GM12878 (cell line): ENCODE results near the gene TSHB. TPM values are rescaled to one million over a fixed set of nuclear protein-coding genes. Genes with fewer than 3 reads are reported as not detected.
A peak's percentile ranks its signal among the peaks of the same experiment; 100 is the strongest.

Experiments
- BMI1 ChIP-seq: fragments of 450-650 bp; IDR thresholded peaks from 2 replicates; pipeline ENCODE4 v1.6.1; 2016; ENCODE audit warnings: mild to moderate bottlenecking, moderate library complexity, borderline replicate concordance
- CBX5 ChIP-seq: sonication (generic); IDR thresholded peaks from 2 replicates; pipeline ENCODE4 v1.6.1; 2016; ENCODE audit warnings: low read depth, moderate library complexity, mild to moderate bottlenecking, inconsistent platforms
- FOXM1 ChIP-seq: IDR thresholded peaks from 2 replicates; pipeline ENCODE4 v1.6.1; 2012; ENCODE audit warnings: low read depth, mild to moderate bottlenecking, inconsistent platforms, low read length, moderate library complexity
- GATAD2B ChIP-seq: fragments of 450-650 bp; conservative IDR thresholded peaks from 2 replicates; pipeline ENCODE4 v1.6.1; 2017; ENCODE audit warnings: low read depth, mild to moderate bottlenecking, moderate library complexity
- IKZF1 ChIP-seq: fragments of 450-650 bp; conservative IDR thresholded peaks from 2 replicates; pipeline ENCODE4 v1.6.1; 2017; ENCODE audit warnings: antibody characterized with exemption, mild to moderate bottlenecking
- IKZF2 ChIP-seq, 2 experiments: fragments of 450-650 bp; IDR thresholded peaks; 2 replicates each; pipeline ENCODE4 v1.6.1; 2017; ENCODE audit warnings: mild to moderate bottlenecking in 2 of 2, moderate library complexity in 2 of 2
- MTA2 ChIP-seq: fragments of 450-650 bp; IDR thresholded peaks from 2 replicates; pipeline ENCODE4 v1.6.1; 2016; ENCODE audit warnings: low read depth, mild to moderate bottlenecking, moderate library complexity
- POLR2A ChIP-seq: IDR thresholded peaks from 2 replicates; pipeline ENCODE4 v1.6.1; 2011; ENCODE audit warnings: low read depth, mild to moderate bottlenecking, low read length
- RBBP5 ChIP-seq: fragments of 200-600 bp; sonication (generic); conservative IDR thresholded peaks from 2 replicates; pipeline ENCODE4 v1.6.1; 2016
- SRF ChIP-seq, 2 experiments: IDR thresholded peaks; 2 replicates each; pipeline ENCODE4 v1.6.1; 2011; ENCODE audit warnings: low read depth in 2 of 2, low read length in 2 of 2, mild to moderate bottlenecking in 1 of 2, moderate library complexity in 1 of 2
- ZNF274 ChIP-seq: IDR thresholded peaks from one replicate; pipeline ENCODE4 v1.8.0; 2011; ENCODE audit not compliant: insufficient read length, insufficient read depth
- ZSCAN29 ChIP-seq: fragments of 450-650 bp; IDR thresholded peaks from 2 replicates; pipeline ENCODE4 v1.6.1; 2017; ENCODE audit warnings: mild to moderate bottlenecking, moderate library complexity
- polyA plus RNA-seq, 11 experiments: library from polyadenylated mRNA; depleted of rRNA in 4 of 11; unstranded in 6 of 11; stranded (reverse) in 5 of 11; fragments of >200 nt; fragmentation: Nextera tagmentation in 4 of 11; fragmentation: Illumina TruSeq in 1 of 11; extraction: Ambion mirVana in 4 of 11; extraction: Trizol in 1 of 11; gene quantifications; 1 replicate in 1 of 11; 2 replicates in 10 of 11; pipeline versions ENCODE4 v1.2.1 to v1.2.3, GENCODE V29; 2011 to 2016; ENCODE audit warnings: inconsistent platforms in 2 of 11, missing spikeins in 2 of 11, low read depth in 1 of 11
- total RNA-seq, 4 experiments: library from RNA; depleted of rRNA in 3 of 4; stranded (reverse); fragments of >200 nt in 3 of 4; fragmentation: Illumina TruSeq in 1 of 4; extraction: Trizol in 1 of 4; gene quantifications; 2 replicates each; pipeline versions ENCODE4 v1.2.1 to v1.2.3, GENCODE V29; 2013 to 2021
- TF ChIP-seq, protein P1 (sequence below): fragments of 450-650 bp; IDR thresholded peaks from 2 replicates; pipeline ENCODE4 v1.6.1; 2017; ENCODE audit warnings: antibody characterized with exemption, mild to moderate bottlenecking, moderate library complexity
- TF ChIP-seq, protein P2 (sequence below): IDR thresholded peaks from 2 replicates; pipeline ENCODE4 v1.6.1; 2012; ENCODE audit warnings: improper control_type of control experiment, low read depth, low read length; ENCODE audit not compliant: insufficient replicate concordance
- TF ChIP-seq, protein P3 (sequence below): IDR thresholded peaks from 2 replicates; pipeline ENCODE4 v1.6.1; 2011; ENCODE audit warnings: mild to moderate bottlenecking, low read depth, low read length, moderate library complexity; ENCODE audit not compliant: insufficient replicate concordance
- TF ChIP-seq, protein P4 (sequence below): IDR thresholded peaks from 2 replicates; pipeline ENCODE4 v1.6.1; 2012; ENCODE audit warnings: low read depth, low read length, improper control_type of control experiment
- TF ChIP-seq, protein P5 (sequence below): IDR thresholded peaks from 2 replicates; pipeline ENCODE4 v1.6.1; 2011; ENCODE audit warnings: borderline replicate concordance, low read depth, mild to moderate bottlenecking, moderate library complexity, low read length; ENCODE audit not compliant: insufficient read depth, poor library complexity, severe bottlenecking

The TSHB gene
- total and polyA plus RNA-seq, 10 of the 15 experiments (the other 5 are each of a cell fraction or from before 2014, with no cell fraction given): not detected

DNA sequence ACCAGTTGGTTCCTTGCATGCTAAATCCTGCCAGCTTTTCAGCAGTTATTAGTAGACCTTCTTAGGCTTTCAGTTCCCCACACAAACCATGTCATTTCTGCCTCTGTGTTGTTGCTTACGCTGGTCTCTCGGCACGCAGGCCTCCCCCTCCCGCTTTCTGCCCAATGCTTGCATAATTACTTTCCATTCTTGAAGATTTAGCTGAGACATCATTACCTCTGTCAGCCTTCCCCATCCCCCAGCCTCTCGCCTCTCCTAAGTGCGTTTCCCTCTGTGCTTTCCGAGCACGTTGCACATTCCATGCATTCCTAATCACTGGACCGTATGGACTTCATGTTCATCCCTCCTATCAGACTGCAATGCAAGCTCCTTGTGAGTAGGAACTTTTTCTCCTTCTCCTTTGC, 26.8 kb downstream of the TSHB start (continued):
- TF ChIP-seq, protein P1, sequence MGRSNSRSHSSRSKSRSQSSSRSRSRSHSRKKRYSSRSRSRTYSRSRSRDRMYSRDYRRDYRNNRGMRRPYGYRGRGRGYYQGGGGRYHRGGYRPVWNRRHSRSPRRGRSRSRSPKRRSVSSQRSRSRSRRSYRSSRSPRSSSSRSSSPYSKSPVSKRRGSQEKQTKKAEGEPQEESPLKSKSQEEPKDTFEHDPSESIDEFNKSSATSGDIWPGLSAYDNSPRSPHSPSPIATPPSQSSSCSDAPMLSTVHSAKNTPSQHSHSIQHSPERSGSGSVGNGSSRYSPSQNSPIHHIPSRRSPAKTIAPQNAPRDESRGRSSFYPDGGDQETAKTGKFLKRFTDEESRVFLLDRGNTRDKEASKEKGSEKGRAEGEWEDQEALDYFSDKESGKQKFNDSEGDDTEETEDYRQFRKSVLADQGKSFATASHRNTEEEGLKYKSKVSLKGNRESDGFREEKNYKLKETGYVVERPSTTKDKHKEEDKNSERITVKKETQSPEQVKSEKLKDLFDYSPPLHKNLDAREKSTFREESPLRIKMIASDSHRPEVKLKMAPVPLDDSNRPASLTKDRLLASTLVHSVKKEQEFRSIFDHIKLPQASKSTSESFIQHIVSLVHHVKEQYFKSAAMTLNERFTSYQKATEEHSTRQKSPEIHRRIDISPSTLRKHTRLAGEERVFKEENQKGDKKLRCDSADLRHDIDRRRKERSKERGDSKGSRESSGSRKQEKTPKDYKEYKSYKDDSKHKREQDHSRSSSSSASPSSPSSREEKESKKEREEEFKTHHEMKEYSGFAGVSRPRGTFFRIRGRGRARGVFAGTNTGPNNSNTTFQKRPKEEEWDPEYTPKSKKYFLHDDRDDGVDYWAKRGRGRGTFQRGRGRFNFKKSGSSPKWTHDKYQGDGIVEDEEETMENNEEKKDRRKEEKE: no peak
- TF ChIP-seq ZNF274 (no peak), MTA2 (peak; percentile 74; the same call in 1 of the 2 replicates), FOXM1 (no peak), ZSCAN29 (no peak), IKZF1 (peak; percentile 65), IKZF2 (IDR thresholded peaks at IDR 0.05) (peak; percentile 20 to 44; a peak in 2 of 4 replicates), RBBP5 (no peak), SRF (IDR thresholded peaks at IDR 0.05; ENCODE audit: low read depth in 2 of 2, low read length in 2 of 2) (no peak), POLR2A (no peak), GATAD2B (no peak), CBX5 (no peak), BMI1 (no peak)
- TF ChIP-seq, protein P2, sequence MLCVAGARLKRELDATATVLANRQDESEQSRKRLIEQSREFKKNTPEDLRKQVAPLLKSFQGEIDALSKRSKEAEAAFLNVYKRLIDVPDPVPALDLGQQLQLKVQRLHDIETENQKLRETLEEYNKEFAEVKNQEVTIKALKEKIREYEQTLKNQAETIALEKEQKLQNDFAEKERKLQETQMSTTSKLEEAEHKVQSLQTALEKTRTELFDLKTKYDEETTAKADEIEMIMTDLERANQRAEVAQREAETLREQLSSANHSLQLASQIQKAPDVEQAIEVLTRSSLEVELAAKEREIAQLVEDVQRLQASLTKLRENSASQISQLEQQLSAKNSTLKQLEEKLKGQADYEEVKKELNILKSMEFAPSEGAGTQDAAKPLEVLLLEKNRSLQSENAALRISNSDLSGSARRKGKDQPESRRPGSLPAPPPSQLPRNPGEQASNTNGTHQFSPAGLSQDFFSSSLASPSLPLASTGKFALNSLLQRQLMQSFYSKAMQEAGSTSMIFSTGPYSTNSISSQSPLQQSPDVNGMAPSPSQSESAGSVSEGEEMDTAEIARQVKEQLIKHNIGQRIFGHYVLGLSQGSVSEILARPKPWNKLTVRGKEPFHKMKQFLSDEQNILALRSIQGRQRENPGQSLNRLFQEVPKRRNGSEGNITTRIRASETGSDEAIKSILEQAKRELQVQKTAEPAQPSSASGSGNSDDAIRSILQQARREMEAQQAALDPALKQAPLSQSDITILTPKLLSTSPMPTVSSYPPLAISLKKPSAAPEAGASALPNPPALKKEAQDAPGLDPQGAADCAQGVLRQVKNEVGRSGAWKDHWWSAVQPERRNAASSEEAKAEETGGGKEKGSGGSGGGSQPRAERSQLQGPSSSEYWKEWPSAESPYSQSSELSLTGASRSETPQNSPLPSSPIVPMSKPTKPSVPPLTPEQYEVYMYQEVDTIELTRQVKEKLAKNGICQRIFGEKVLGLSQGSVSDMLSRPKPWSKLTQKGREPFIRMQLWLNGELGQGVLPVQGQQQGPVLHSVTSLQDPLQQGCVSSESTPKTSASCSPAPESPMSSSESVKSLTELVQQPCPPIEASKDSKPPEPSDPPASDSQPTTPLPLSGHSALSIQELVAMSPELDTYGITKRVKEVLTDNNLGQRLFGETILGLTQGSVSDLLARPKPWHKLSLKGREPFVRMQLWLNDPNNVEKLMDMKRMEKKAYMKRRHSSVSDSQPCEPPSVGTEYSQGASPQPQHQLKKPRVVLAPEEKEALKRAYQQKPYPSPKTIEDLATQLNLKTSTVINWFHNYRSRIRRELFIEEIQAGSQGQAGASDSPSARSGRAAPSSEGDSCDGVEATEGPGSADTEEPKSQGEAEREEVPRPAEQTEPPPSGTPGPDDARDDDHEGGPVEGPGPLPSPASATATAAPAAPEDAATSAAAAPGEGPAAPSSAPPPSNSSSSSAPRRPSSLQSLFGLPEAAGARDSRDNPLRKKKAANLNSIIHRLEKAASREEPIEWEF: no peak
- TF ChIP-seq, protein P3, sequence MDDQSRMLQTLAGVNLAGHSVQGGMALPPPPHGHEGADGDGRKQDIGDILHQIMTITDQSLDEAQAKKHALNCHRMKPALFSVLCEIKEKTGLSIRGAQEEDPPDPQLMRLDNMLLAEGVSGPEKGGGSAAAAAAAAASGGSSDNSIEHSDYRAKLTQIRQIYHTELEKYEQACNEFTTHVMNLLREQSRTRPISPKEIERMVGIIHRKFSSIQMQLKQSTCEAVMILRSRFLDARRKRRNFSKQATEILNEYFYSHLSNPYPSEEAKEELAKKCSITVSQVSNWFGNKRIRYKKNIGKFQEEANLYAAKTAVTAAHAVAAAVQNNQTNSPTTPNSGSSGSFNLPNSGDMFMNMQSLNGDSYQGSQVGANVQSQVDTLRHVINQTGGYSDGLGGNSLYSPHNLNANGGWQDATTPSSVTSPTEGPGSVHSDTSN: no peak
- TF ChIP-seq, protein P4, sequence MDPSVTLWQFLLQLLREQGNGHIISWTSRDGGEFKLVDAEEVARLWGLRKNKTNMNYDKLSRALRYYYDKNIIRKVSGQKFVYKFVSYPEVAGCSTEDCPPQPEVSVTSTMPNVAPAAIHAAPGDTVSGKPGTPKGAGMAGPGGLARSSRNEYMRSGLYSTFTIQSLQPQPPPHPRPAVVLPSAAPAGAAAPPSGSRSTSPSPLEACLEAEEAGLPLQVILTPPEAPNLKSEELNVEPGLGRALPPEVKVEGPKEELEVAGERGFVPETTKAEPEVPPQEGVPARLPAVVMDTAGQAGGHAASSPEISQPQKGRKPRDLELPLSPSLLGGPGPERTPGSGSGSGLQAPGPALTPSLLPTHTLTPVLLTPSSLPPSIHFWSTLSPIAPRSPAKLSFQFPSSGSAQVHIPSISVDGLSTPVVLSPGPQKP: no peak
- TF ChIP-seq, protein P5, sequence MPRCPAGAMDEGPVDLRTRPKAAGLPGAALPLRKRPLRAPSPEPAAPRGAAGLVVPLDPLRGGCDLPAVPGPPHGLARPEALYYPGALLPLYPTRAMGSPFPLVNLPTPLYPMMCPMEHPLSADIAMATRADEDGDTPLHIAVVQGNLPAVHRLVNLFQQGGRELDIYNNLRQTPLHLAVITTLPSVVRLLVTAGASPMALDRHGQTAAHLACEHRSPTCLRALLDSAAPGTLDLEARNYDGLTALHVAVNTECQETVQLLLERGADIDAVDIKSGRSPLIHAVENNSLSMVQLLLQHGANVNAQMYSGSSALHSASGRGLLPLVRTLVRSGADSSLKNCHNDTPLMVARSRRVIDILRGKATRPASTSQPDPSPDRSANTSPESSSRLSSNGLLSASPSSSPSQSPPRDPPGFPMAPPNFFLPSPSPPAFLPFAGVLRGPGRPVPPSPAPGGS: no peak
